ENCODE data around the gene LONP2.

The LONP2 gene

GRCh38 chr16:48383009-48383876, 139.1 kb downstream of the LONP2 start:
- Histone ChIP-seq H3K4me3 (ENCODE audit: low read length) (peak overlapping the region; percentile 97), H3K4me2 (ENCODE audit: low read length) (peak overlapping the region; percentile 91), H3K4me1 (ENCODE audit: low read length) (peaks cover 15% of the 10 kb centered on the region), H3K27ac (ENCODE audit: low read length) (no peak overlapping the region), H3K9ac (ENCODE audit: low read length) (peak overlapping the region; percentile 88), H4K20me1 (ENCODE audit: insufficient read depth, low read length) (peaks cover 61% of the 10 kb centered on the region), H3K9me3 (ENCODE audit: insufficient read depth, low read length) (no peaks in the 10 kb centered on the region), H3K79me2 (ENCODE audit: low read length) (peaks cover 65% of the 10 kb centered on the region), H3K27me3 (ENCODE audit: low read depth, low read length) (no peaks in the 10 kb centered on the region), H2AFZ (ENCODE audit: low read depth, low read length) (no peak overlapping the region), H3K36me3 (replicated peaks; ENCODE audit: low read depth, low read length) (no peaks in the 10 kb centered on the region)
- TF ChIP-seq CTCF (IDR thresholded peaks at IDR 0.05; ENCODE audit: low read depth, low read length) (no peak), EZH2phosphoT487 (IDR thresholded peaks at IDR 0.05; ENCODE audit: low read depth) (no peak)

GRCh38 chr16:48383877-48384519, 139.9 kb downstream of the LONP2 start:
- no peaks in the 10 kb centered on the region for H3K27me3 ChIP-seq (ENCODE audit: low read depth, low read length)
- peaks cover 58% of the 10 kb centered on the region for H3K79me2 ChIP-seq (ENCODE audit: low read length)
- peak overlapping the region; percentile 88 for H3K9ac ChIP-seq (ENCODE audit: low read length)
- H3K36me3 ChIP-seq (replicated peaks; ENCODE audit: low read depth, low read length) = no peaks in the 10 kb centered on the region
- TF ChIP-seq EZH2phosphoT487 (IDR thresholded peaks at IDR 0.05; ENCODE audit: low read depth) (no peak), CTCF (IDR thresholded peaks at IDR 0.05; ENCODE audit: low read depth, low read length) (no peak)
- H3K4me3 ChIP-seq (ENCODE audit: low read length) = peak overlapping the region; percentile 97
- H3K27ac ChIP-seq (ENCODE audit: low read length) = no peak overlapping the region
- H2AFZ ChIP-seq (ENCODE audit: low read depth, low read length) = no peak overlapping the region
- H3K9me3 ChIP-seq (ENCODE audit: insufficient read depth, low read length) = no peaks in the 10 kb centered on the region
- peak overlapping the region; percentile 91 for H3K4me2 ChIP-seq (ENCODE audit: low read length)
- H4K20me1 ChIP-seq (ENCODE audit: insufficient read depth, low read length) = peaks cover 53% of the 10 kb centered on the region
- peaks cover 15% of the 10 kb centered on the region for H3K4me1 ChIP-seq (ENCODE audit: low read length)

- Histone ChIP-seq H2AFZ (ENCODE audit: low read depth, low read length) (peak overlapping the region; percentile 78; the same call in 1 of the 2 replicates), H3K9me3 (ENCODE audit: insufficient read depth, low read length) (no peaks in the 10 kb centered on the region)
These were observed 140.6 kb downstream of the LONP2 start for GRCh38 chr16:48384520-48385252.

More at GRCh38 chr16:48384520-48385252, 140.6 kb downstream of the LONP2 start:
- H3K27ac ChIP-seq (ENCODE audit: low read length) = peak overlapping the region; percentile 75
- peak overlapping the region; percentile 91 for H3K4me2 ChIP-seq (ENCODE audit: low read length)
- peak overlapping the region; percentile 97 for H3K4me3 ChIP-seq (ENCODE audit: low read length)
- no peak for TF ChIP-seq EZH2phosphoT487 (IDR thresholded peaks at IDR 0.05; ENCODE audit: low read depth)
- TF ChIP-seq CTCF (IDR thresholded peaks at IDR 0.05; ENCODE audit: low read depth, low read length) = no peak
- peaks cover 46% of the 10 kb centered on the region for H4K20me1 ChIP-seq (ENCODE audit: insufficient read depth, low read length)
- peak overlapping the region; percentile 92 for H3K9ac ChIP-seq (ENCODE audit: low read length)
- H3K27me3 ChIP-seq (ENCODE audit: low read depth, low read length) = no peaks in the 10 kb centered on the region
- no peaks in the 10 kb centered on the region for H3K36me3 ChIP-seq (replicated peaks; ENCODE audit: low read depth, low read length)
- peaks cover 51% of the 10 kb centered on the region for H3K79me2 ChIP-seq (ENCODE audit: low read length)
- H3K4me1 ChIP-seq (ENCODE audit: low read length) = peaks cover 15% of the 10 kb centered on the region

All from OCI-LY3 (cell line).